GM21447 (cell line): ENCODE results near the gene AEBP2.

Source experiments
- ATAC-seq: cut with Tn5 transposase; IDR thresholded peaks from one replicate; pipeline ENCODE4 v1.9.1; 2021; ENCODE audit not compliant: unreplicated experiment

The AEBP2 gene

GRCh38 chr12:19499030-19499429, 59.7 kb downstream of the AEBP2 start:
- ATAC-seq = no peak

DNA sequence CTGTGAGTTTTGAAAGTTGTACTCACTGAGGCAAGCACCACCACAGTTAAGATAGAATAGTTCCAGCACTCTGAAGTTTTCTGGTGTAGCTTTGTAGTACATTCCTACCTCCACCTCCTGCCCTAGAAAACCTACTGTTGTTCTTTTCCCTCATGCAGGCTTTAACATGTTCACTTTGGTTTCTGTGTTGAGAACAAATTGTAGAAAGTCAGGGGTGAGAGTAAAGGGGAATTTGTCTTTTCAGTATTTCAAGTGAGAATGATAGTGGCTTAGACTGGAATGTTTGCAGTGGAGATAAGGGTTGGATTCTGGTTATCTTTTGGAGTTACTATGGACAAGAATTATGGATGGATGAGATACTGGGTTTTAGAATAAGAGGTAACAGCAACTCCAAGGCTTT, 67.2 kb downstream of the AEBP2 start:
- no peak for ATAC-seq

DNA sequence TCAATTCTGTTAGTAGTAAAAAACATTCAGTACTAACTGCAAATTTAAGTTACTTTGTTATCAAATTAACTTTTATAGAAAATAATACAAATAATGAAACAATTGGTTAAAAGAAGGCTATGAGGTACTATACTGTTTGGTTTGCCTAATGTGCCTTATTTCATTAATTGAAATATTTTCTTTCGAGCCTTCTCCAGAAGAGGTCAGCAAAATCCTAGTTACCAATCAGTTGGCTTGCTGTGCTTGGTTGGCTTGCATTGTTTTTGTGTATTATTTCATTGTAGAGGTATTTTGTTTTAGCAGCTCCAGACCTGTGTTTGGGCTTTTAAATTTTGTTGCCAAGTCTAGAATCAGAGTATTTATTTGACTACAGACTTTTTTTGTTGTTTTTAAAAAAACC, 68.5 kb downstream of the AEBP2 start:
- ATAC-seq = no peak

DNA sequence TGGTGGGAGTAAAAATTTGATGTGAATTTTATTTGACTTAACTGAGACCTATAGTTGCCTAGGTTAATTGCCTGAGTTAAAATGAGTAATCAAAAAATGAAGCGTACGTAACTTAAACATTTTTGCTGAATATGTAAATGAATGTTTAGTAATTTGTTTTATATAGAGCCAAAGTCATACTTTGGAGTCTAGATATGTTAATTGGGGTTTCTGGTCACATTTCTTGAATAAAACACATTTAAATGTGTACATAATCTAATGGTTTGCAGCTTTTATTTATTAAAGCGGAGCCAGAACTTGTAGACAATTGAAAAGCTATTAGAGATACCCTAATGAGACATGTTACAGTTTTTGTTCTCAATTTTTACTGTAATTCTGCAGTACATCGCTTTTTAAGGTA, 71.2 kb downstream of the AEBP2 start:
- no peak for ATAC-seq

- ATAC-seq = no peak
These were observed 75.9 kb downstream of the AEBP2 start for GRCh38 chr12:19515179-19515578.

DNA sequence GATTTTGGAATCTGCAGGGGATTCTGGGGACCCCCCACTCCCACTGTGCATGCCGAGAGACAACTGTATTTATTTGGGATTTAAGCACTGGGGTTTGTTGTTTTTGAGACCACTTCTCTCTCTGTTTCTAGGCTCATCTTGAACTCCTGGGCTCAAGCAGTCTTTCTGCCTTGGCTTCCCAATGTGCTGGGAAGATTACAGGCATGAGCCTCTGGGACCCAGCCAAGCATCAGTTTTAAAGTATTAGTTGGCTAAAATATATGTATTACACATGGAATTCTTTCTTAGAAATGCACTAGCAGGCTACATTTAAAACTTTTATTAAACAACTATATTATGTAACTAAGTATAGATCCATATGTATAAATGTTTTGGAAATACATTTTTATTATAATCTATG, 78.3 kb downstream of the AEBP2 start:
- ATAC-seq = no peak

DNA sequence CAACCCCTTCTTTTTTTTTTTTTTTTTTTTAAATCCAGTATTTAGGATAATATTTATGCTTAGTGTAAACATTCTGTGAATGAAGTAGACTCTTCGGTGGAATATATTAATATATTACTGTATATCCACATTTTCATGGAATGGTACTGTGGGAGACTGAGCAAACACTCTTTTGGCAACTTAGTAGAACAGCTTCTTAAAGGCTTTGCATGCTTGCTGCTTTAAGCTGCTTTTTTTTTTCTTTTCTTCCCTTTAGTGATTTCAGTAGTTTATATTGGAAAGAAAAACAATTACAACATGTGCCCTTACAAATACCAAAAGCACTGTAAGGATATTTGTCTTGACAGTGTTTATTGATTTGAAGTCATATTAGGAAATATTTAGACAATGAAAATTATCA, 78.9 kb downstream of the AEBP2 start:
- no peak for ATAC-seq

GRCh38 chr12:19520646-19521415, 81.5 kb downstream of the AEBP2 start:
- no peak for ATAC-seq

DNA sequence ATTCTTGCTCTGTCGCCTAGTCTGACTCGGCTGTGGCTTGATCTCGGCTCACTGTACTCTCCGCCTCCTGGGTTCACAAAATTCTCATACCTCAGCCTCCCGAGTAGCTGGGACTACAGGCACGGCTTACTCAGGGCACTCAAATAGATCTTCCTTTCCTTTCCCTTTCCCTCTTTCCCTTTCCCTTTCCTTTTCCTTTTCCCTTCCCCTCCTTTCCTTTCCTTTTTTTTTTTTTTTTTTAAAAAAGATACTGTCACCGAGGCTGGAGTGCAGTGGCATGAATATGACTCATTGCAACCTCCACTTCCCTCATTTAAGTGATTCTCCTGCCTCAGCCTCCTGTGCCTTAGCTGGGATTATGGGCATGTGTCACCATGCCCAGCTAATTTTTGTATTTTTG, 86.0 kb downstream of the AEBP2 start:
- no peak for ATAC-seq

DNA sequence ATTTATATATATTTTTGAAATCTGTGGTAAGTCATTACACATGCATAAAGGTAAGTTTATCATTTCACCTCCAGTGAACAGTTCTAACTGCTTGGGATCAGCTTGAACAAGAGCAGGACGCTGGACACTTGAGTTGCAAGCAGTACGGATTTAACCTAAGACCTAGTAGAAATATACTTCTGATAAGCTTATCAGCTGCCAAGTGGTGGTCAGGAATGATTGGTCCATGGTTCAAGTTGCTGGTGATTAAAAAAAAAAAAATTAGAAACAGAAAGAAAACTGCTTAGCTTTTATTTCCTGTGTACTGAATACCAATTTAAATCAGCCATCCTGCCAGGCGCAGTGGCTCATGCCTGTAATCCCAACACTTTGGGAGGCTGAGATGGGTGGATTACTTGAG, 88.6 kb downstream of the AEBP2 start:
- ATAC-seq = no peak

GRCh38 chr12:19528750-19529149, 89.5 kb downstream of the AEBP2 start:
- ATAC-seq = no peak

DNA sequence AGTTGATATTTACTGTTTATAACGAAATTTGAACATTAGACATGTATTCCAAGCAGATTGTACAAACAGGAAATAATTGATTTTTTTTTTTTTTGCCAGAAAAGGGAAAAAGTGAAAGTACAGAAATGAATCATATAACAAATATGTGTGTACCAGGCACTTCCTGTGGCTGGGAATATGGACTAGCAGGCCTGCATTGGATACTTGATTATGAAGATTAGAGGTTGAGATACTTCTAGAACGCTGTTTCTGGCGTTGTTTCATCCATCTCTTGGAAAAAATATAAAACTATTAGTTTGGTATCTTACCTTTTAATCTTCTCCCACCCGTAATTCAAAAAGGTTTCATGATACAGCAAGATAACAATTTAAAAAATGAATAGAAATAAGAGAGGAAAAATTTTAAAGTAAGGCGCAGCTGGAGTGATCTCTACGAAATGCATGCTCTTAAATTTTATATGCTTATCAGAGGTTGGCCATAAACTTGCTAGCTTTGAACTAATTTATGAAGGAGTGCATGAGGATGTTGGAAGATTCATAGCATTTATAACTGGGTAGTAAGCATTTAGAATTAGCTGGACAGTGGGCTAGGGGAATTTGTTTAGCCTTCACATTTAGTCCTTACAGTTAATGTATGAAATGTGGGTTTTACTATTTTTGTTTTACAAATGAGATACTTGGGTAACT, 90.8 kb downstream of the AEBP2 start:
- ATAC-seq = no peak

DNA sequence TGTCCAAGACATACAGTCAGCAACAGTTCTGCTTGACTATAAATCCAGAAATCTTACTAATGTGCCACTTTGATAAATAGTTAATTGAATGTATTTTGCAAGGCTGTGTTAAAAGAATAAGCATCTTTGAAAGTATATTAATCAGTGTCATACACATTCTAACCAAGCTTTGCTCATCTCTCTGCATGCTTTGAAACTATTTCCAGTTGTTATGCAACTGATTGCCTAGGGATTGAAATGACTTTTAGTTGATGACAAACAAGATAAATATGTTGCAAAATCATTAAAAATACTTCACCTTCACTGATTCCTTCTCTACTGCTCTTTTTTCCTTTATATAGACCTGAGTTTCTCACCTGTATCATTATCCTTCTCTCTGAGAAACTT, 91.3 kb downstream of the AEBP2 start:
- no peak for ATAC-seq

DNA sequence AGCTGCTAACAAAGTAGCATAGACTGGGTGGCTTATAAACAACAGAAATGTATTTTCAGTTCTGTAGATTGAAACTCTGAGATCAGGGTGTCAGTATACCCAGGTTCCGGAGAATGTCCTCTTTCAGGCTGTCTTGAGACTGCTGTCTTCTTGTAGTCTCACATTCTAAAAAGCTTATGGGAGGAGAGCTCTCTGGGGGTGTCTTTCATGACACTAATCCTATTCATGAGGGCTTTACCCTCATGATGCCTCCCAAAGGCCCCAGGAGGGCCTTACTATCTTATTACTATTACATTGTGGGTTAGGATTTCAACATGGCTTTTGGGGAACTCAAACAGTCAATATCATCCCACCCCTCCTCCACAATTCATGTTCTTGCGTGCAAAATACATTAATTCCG, 94.3 kb downstream of the AEBP2 start:
- ATAC-seq = no peak

DNA sequence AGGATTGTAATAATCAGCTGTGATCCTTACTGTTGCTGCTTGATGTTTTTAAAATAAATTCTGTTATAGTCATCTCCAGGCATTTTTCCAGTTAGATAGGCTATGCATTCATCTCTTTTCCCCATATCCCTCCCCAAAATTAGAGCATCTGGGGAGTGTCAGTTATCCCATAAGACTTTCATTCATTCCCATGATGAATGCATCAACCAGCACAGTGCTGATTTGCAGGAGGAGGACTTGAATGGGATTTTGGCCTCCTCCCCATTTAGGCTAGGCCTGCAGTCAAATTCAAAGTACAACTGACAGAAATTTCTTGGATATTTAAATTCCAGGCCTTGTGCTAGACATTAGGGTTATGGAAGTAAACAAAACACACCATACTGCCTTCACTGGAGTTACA, 99.8 kb downstream of the AEBP2 start:
- ATAC-seq = no peak

- ATAC-seq = no peak
These were observed 100.5 kb downstream of the AEBP2 start for GRCh38 chr12:19539836-19540235.

DNA sequence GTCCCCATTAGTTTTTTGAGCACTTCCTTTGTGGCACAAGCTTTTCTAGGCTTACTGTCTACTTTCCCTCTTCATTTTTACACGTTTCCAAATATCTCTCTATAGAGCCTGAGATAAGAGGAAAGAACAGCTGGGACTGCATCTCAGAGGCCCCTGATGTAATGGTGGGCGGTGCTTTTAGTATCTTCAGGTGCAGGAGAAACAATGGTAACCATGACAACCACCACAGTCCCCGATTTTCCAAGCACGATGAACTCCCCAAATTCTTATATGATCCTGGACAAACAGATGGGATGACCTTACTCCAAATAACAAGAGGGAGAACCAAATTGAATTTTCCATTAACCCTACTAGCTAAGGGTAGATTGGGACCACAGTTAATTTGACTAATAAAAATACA, 103.3 kb downstream of the AEBP2 start:
- ATAC-seq = no peak

GRCh38 chr12:19544353-19544752, 105.1 kb downstream of the AEBP2 start:
- ATAC-seq = no peak

DNA sequence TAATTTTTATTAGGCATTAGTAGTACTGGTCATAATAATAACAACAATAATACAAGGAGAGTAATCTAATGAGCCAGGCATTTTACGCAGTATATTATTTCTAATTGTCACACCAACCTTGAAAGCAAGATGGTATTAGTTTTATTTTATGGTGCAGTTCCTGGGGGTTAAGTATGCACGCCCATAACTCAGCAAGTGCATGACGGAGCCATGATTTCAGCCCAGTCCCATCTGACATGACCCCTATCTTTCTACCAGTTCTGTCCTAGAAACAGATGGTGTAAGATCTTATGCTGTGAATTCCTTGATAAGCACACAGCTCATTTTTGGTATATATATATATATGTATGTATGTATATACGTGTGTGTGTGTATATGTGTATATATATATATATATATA, 106.0 kb downstream of the AEBP2 start:
- no peak for ATAC-seq

DNA sequence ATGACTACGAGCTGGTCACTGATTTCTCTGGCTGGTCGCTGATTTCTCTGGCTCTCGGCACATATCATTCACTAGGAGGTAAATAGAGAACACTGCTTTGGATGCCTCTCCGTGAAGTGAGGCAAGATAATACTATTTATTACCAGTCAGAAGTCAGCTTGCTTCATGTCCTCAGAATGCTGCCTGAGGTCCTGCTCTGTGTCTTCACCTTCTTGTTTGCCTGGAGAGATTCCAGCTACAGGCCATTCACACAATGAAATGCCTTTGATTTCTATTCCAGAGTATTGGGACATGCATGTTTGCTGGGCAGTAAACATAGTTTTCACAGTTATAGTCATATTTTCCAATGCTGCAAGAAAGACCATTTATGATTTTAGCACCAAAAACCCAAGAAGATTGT, 106.7 kb downstream of the AEBP2 start:
- no peak for ATAC-seq

GRCh38 chr12:19546611-19547162, 107.4 kb downstream of the AEBP2 start:
- ATAC-seq = no peak

- ATAC-seq = no peak
These were observed 108.0 kb downstream of the AEBP2 start for GRCh38 chr12:19547271-19547671.

DNA sequence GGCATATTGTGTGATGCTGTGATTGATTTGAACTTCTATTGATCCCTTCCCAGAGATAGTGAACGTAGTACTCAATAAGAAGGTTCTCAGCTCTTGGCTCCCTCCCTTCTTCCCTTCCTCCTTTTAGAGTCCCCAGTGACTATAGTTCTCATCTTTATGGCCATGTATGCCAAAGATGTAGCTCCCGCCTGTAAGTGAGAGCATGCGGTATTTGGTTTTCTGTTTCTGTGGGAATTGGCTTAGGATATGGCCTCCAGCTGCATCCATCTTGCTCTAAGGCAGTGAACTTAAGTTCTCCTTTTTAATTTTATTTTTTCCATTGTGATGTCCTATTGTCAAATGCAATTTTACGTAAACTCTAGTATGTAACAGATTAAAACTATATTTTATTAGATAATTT, 109.5 kb downstream of the AEBP2 start:
- no peak for ATAC-seq
